Tibial nerve (tissue), 4 donors: ENCODE measurements around the gene DNAJC25. TPM values are rescaled to one million over a fixed set of nuclear protein-coding genes. Genes with fewer than 3 reads are reported as not detected.

Experiments
- DNase-seq, 2 donors: peaks; one replicate each; pipeline ENCODE4 v3.0.0-alpha.2; 2019; ENCODE audit warnings: low spot score in 2 of 2
- H3K27ac ChIP-seq, 4 donors: fragments of 200-600 bp; sonication (generic) in 3 of 4; one replicate each; pipeline ENCODE4 v1.5.1; 2017 to 2019; ENCODE audit warnings: mild to moderate bottlenecking in 1 of 4
- H3K27me3 ChIP-seq, 2 donors: fragments of 200-600 bp; sonication (generic) in 1 of 2; one replicate each; pipeline versions ENCODE4 v1.5.1 to v1.6.0; 2017 to 2019
- H3K36me3 ChIP-seq, 3 donors: fragments of 200-600 bp; sonication (generic); one replicate each; pipeline ENCODE4 v1.5.1; 2018 to 2019
- H3K4me1 ChIP-seq, 4 donors: fragments of 200-600 bp; sonication (generic) in 3 of 4; one replicate each; pipeline ENCODE4 v1.5.1; 2017 to 2019
- H3K4me3 ChIP-seq, 4 donors: fragments of 200-600 bp; sonication (generic) in 3 of 4; one replicate each; pipeline ENCODE4 v1.5.1; 2017 to 2019; ENCODE audit warnings: mild to moderate bottlenecking in 1 of 4, moderate library complexity in 1 of 4
- H3K9me3 ChIP-seq, 4 donors: fragments of 200-600 bp; sonication (generic) in 3 of 4; one replicate each; pipeline ENCODE4 v1.5.1; 2017 to 2019
- CTCF ChIP-seq, 5 experiments: fragments of 200-600 bp in 3 of 5; fragments of 450-650 bp in 2 of 5; sonication (generic) in 3 of 5; IDR thresholded peaks; one replicate each; pipeline ENCODE4 v1.5.1; 2016 to 2019; ENCODE audit warnings: antibody characterized with exemption in 5 of 5, mild to moderate bottlenecking in 3 of 5, moderate library complexity in 2 of 5
- EP300 ChIP-seq, 2 donors: sonication (generic); formaldehyde crosslinking; IDR thresholded peaks; one replicate each; pipeline ENCODE4 v1.6.1; 2017; ENCODE audit warnings: antibody characterized with exemption in 2 of 2, mild to moderate bottlenecking in 1 of 2
- POLR2A ChIP-seq, 2 donors: fragments of 450-650 bp; IDR thresholded peaks; one replicate each; pipeline ENCODE4 v1.6.1; 2017; ENCODE audit warnings: antibody characterized with exemption in 2 of 2, mild to moderate bottlenecking in 2 of 2, moderate library complexity in 2 of 2
- WGBS, 2 donors: methylation state at CpG; one replicate each; pipeline ENCODE4 v1.1.5; 2018; 5-methylcytosine and 5-hydroxymethylcytosine counted together
- total RNA-seq, 4 donors: library from RNA; depleted of rRNA; stranded (reverse); fragments of >200 nt; gene quantifications; one replicate each; pipeline ENCODE4 v1.1.0, GENCODE V29; 2016

Gene DNAJC25
- total RNA-seq, 4 donors from 2014 or later: 9.9 to 14.7 (median 12.6) TPM

GRCh38 chr9:111628411-111628810, 2.7 kb upstream of the DNAJC25 start:
- Histone ChIP-seq H3K27ac (no peak overlapping the region), H3K27me3 (no peaks in the 10 kb centered on the region), H3K36me3 (no peaks in the 10 kb centered on the region), H3K4me1 (peaks cover 0 to 21% (median 13%) of the 10 kb centered on the region in 4 donors), H3K4me3 (no peak overlapping the region), H3K9me3 (no peaks in the 10 kb centered on the region)
- TF ChIP-seq CTCF (IDR thresholded peaks at IDR 0.05): no peak
- no peak for TF ChIP-seq EP300 (IDR thresholded peaks at IDR 0.05)
- TF ChIP-seq POLR2A (IDR thresholded peaks at IDR 0.05): no peak
- 93 to 95% methylated on average over 7 of the region's 7 CpGs for WGBS, 2 donors
- DNase-seq: no peak

- 9 to 10% methylated on average over 17 of the region's 17 CpGs for WGBS, 2 donors
- no peaks in the 10 kb centered on the region for H3K9me3 ChIP-seq
- H3K4me3 ChIP-seq: peak overlapping the region; percentile 74 to 98 (median 93)
- TF ChIP-seq EP300 (IDR thresholded peaks at IDR 0.05): no peak
- TF ChIP-seq CTCF (IDR thresholded peaks at IDR 0.05): no peak
- TF ChIP-seq POLR2A (IDR thresholded peaks at IDR 0.05): no peak
- peaks cover 0 to 40% (median 15%) of the 10 kb centered on the region in 4 donors for H3K4me1 ChIP-seq
- H3K27ac ChIP-seq: peak overlapping the region in 3 of 4 donors; percentile 60 to 89 (median 88)
- H3K27me3 ChIP-seq: no peaks in the 10 kb centered on the region
- no peak for DNase-seq
- no peaks in the 10 kb centered on the region for H3K36me3 ChIP-seq
Measured at GRCh38 chr9:111630182-111630963, 761 bp upstream of the DNAJC25 start.

- H3K27ac ChIP-seq: peak overlapping the region in 3 of 4 donors; percentile 60 to 89 (median 88)
- WGBS, 2 donors: 0 to 1% methylated on average over 14 of the region's 14 CpGs
Measured at GRCh38 chr9:111630964-111631213, 245 bp upstream of the DNAJC25 start.

GRCh38 chr9:111632060-111632459, 926 bp downstream of the DNAJC25 start:
- H3K36me3 ChIP-seq: no peaks in the 10 kb centered on the region
- H3K4me3 ChIP-seq: peak overlapping the region; percentile 74 to 98 (median 93)
- TF ChIP-seq POLR2A (IDR thresholded peaks at IDR 0.05): no peak
- TF ChIP-seq CTCF (IDR thresholded peaks at IDR 0.05): no peak
- TF ChIP-seq EP300 (IDR thresholded peaks at IDR 0.05): no peak
- H3K4me1 ChIP-seq: peaks cover 0 to 47% (median 18%) of the 10 kb centered on the region in 4 donors
- H3K27ac ChIP-seq: peak overlapping the region; percentile 80 to 92 (median 88)
- H3K27me3 ChIP-seq: no peaks in the 10 kb centered on the region
- H3K9me3 ChIP-seq: no peaks in the 10 kb centered on the region
- DNase-seq: no peak
- 31 to 33% methylated on average over 5 of the region's 5 CpGs for WGBS, 2 donors

More at GRCh38 chr9:111630964-111631213, 245 bp upstream of the DNAJC25 start:
- TF ChIP-seq CTCF (IDR thresholded peaks at IDR 0.05): no peak
- TF ChIP-seq EP300 (IDR thresholded peaks at IDR 0.05): no peak
- no peak for TF ChIP-seq POLR2A (IDR thresholded peaks at IDR 0.05)
- Histone ChIP-seq H3K9me3 (no peaks in the 10 kb centered on the region), H3K36me3 (no peaks in the 10 kb centered on the region), H3K27me3 (no peaks in the 10 kb centered on the region), H3K4me3 (peak overlapping the region; percentile 74 to 98 (median 93)), H3K4me1 (peaks cover 0 to 45% (median 18%) of the 10 kb centered on the region in 4 donors)
- no peak for DNase-seq

GRCh38 chr9:111632695-111633388, 1.7 kb downstream of the DNAJC25 start:
- Histone ChIP-seq H3K4me3 (peak overlapping the region in 2 of 4 donors; percentile 74 to 91), H3K4me1 (peaks cover 0 to 47% (median 18%) of the 10 kb centered on the region in 4 donors), H3K27me3 (no peaks in the 10 kb centered on the region), H3K9me3 (no peaks in the 10 kb centered on the region), H3K36me3 (no peaks in the 10 kb centered on the region), H3K27ac (no peak overlapping the region)
- TF ChIP-seq EP300 (IDR thresholded peaks at IDR 0.05): no peak
- TF ChIP-seq CTCF (IDR thresholded peaks at IDR 0.05): no peak
- no peak for TF ChIP-seq POLR2A (IDR thresholded peaks at IDR 0.05)
- no peak for DNase-seq
- 69% methylated on average over 7 of the region's 7 CpGs for WGBS, 2 donors
